Right ventricle myocardium inferior (tissue), 1 donor: ENCODE results near the gene ITPK1. TPM values are rescaled to one million over a fixed set of nuclear protein-coding genes. Genes with fewer than 3 reads are reported as not detected.
"Not testable (repeated sequence)": the region's sequence is repeated elsewhere in the genome, so short reads cannot be mapped to it uniquely, and the experiment has no call there.

Experiments
- ATAC-seq: fragments of 200-7000 bp; cut with Tn5 transposase; one replicate; pipeline ENCODE4 v1.9.1; 2020; ENCODE audit warnings: mild to moderate bottlenecking, moderate library complexity
- DNase-seq: peaks from one replicate; pipeline ENCODE4 v3.0.0; 2021; ENCODE audit errors: missing footprints
- intact Hi-C: fragments of 100-400 bp; cut with DNase I; formaldehyde crosslinking; loops from one replicate; pipeline ENCODE4 v1.11.0; 2022
- total RNA-seq: library from RNA; stranded (reverse); fragmentation: NEBNext Ultra II Directional; extraction: Animal tissue kit (Norgen Biotek cat#: 25700); gene quantifications from one replicate; pipeline ENCODE4 v1.2.1, GENCODE V29; 2021
- donor health status: DM: no; HTN: yes; CAD: no; lungs with severe emphysema.

The ITPK1 gene
- total RNA-seq, 1 donor from 2014 or later = 123 TPM

DNA sequence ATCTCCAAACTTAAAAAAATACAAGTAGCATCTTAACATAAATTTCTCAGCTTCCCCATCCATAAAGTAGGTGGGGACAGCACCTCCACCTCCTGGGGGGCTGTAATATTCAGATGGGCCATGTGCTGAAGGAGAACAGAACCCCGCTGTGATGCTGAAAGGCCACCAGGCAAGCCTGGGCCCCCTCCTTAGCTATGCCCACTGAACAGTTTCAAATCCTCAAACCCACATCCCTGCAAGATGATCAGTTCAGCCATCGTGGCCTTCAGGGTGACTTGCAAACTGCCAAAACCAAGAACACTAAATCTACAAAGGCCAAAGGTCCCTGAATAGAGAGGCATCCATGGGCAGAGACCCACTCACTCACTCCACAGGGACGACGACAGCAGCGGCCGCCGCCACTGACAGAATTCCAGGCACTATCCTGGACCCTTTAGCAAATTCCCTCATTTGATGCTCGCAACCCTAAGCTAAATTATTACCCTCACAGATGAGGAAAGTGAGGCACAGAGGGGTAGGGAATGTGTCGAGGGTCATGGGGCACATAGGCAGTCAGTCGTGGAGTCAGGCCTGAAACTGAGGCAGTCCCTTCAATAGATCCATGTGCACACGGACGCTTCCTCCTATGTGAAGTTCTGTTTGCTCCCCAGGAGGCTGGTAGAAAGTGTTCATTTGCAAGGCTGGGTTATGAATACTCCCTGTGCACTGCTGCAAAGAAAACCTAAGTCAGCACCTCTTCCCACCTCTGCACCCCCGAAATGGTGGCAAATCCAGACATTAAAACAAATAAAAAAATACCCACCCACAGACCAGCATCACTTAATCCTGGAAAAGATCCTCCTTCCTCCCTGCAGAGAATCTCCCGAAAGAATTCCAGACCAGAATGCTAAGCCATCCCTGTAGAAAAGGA lies 5.9 kb downstream of the ITPK1 start:
- intact Hi-C loops = loop anchor here (5.0 kb wide), 1 partner anchor 48 kb away; no protein-coding TSS in a partner anchor
- ATAC-seq = no peak
- DNase-seq = no peak

DNA sequence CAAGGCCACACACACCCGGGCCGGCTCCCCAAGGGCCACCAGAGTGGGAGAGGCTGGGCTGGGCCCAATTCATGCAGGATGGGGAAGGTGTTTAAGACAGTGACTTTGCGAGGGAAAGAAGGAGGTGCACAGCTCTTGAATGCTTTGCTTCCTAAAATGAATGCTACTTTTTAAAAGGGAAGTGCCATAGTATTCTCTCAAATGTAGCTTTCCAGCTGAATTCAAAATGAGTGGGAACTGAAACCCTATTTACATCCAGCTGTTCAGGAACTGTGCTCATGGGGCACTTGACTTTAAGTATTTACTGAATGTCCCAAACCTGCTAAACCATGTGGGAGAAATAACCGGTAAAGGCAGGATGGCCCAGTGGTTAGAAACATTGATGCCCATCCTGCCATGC lies 7.6 kb downstream of the ITPK1 start:
- no peak for ATAC-seq
- intact Hi-C loops = no loop called here

DNA sequence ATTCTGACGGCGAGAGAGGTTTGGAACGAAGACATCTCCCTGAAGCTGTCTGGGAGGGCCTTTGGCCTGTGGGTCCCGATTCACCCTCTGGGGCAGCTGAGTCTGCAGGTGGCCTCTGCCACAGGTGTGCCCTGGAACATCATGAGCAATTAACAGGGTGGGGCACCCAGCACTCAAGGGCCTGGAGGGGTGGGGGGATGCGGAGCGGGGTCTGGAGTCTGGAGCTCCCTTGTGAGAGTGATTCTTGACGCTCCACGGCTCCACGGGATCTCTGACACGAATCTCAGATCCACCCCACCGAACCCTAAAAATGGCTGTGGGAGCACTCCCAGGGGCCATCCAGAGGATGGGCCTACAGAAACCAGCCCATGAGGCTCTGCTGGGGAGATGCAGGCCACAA lies 8.3 kb downstream of the ITPK1 start:
- ATAC-seq (no peak), DNase-seq (no peak)
- intact Hi-C loops = no loop called here

More for the DNA sequence above, 7.6 kb downstream of the ITPK1 start:
- DNase-seq = no peak

DNA sequence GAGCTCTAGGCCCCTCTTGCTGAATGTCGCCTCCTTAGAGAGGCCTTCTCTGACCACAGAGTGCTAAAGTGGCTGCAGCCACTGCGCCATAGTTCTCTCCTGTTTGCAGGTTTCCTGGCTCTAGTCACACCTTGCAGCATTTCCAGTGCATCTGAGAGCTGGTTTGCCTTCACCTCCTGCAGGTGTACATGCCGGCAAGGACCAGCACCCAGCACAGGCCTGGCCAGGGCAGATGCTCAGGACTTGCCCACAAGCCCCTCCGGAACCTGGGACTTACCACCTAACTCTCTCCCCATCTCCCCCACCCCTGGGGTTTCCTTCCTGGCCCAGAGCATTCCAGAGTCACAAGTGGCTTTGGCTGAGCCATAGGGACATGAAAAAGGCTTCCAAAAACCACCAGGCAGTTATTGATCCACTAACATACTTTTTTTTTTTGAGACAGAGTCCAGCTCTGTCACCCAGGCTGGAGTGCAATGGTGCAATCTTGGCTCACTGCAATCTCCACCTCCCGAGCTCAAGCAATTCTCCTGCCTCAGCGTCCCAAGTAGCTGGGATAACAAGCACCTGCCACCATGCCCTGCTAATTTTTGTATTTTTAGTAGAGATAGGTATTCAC lies 9.1 kb downstream of the ITPK1 start:
- ATAC-seq (no peak), DNase-seq (no peak)
- intact Hi-C loops = no loop called here

DNA sequence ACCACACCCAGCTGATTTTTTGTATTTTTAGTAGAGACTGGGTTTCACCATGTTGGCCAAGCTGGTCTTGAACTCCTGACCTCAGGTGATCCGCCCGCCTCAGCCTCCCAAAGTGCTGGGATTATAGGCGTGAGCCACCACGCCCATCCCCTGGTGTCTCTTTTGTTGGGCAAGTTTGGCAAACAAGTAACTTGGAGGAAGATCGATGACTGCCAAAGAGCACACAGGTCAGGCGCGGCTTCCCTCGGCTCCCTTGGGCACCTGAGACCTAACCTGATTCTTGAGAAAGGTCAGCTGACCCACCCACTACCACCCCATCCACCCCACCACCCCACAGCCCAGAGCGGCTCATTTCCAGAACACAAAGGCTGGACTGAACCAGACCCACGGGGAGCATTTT lies 9.9 kb downstream of the ITPK1 start:
- ATAC-seq, intact Hi-C loops: not testable (repeated sequence)
- peak; percentile 23 for DNase-seq

DNA sequence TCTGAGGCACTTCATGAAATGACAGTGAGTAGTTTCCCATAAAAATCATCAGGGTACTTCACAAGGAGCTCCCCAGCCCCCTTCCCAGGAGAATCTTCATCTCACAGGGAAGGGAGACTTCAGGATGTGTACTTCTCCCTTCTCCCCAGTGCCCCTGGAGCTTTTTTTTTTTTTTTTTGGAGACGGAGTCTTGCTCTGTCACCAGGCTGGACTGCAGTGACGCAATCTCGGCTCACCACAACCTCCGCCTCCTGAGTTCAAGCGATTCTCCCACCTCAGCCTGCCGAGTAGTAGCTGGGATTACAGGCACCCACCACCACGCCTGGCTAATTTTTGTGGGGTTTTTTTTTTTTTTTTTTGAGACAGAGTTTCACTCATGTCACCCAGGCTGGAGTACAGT lies 10.4 kb downstream of the ITPK1 start:
- no peak for ATAC-seq
- intact Hi-C loops = no loop called here
- peak; percentile 86 for DNase-seq

DNA sequence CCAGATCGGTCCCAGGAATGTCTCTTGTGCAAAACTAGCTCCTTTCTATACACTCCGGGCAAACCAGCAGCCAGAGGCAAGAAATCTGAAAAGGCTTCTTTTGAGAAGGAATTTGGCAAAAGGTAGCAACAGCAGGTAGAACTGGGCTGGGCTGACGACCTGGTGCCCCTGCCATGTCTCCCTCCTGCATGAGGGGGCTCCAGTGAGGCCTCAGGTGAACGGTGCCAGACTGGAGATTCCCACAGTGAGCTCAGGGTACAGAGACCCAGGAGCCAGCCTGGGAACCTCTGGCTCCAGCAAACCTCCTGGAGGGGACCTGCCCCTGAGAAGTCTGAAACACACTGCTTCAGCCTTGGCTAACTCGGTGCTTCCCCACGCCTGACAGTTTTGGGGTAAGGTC lies 10.8 kb downstream of the ITPK1 start:
- no peak for ATAC-seq

DNA sequence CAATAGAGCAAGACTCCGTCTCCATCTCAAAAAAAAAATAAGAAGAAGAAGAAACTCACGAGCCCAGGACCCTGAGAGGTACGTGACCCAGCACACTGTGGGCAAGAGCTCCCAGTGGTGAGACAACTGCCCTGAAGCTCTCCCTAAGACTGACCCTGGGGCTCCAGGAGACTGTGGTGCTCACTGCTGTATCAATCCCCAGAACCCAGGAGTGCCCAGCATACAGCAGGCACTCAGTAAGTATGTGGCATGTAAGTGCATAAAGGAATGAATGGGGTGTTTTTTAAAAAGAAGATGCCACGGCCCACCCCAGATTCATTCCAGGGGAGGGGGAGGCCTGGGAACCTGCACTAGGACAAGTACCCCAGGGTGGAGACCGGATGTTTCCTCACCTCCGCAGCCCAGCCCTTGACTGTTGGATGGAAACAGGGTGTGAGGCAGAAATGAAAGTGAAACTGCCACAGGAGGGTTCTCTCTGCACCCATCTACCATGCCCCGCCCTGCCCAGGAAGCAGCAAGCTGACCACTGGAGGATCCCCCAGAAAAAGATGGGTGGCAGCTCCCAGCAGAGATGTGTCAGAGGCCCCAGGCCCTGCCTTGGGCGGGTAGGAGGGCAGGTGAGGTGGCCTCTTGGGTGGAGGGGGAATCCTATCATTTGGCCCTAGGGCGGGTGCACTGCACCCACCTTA lies 12.2 kb downstream of the ITPK1 start:
- intact Hi-C loops = no loop called here
- peak; percentile 33 for ATAC-seq
- DNase-seq = peak; percentile 81

More for the DNA sequence above, 10.8 kb downstream of the ITPK1 start:
- intact Hi-C loops = no loop called here
- DNase-seq = peak; percentile 54

DNA sequence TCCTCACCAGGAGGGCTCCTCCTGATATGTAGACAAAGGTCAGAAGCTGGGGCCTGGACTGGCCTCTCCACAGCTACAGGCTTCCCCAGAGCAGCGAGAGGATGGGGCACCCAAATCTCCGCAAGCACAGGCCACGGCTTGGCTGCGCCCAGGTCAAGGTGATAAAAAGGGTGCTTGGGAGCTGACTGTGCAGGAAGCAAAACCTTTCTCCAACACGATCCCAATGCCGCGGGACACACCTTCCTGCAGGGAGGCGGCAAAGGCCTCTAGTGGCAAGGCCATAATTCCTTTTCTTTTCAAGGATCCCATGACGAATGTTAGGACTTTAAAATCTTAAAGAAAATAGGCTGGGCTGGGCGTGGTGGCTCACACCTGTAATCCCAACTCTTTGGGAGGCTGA lies 13.6 kb downstream of the ITPK1 start:
- intact Hi-C loops = no loop called here
- DNase-seq = no peak
- ATAC-seq = no peak

DNA sequence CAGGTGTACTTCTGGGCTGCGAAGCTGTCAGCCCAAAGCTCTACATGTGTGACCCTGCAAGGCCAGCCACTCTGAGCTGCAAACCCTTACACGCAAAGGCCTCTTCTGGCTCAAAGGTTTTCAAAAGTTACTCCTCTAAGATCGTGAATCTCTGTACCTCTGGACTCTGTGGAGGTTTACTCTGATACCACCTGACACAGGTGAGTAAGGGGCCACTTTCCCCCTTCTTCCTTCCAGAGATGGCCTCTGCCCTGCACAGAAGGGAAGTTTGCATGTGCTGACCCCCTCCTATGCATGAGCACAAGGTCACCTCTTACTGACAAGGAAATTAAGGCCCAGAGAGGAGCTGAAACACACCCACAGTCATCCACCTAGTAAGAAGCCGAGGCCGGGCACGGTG lies 14.5 kb downstream of the ITPK1 start:
- intact Hi-C loops = no loop called here
- DNase-seq (no peak), ATAC-seq (no peak)

DNA sequence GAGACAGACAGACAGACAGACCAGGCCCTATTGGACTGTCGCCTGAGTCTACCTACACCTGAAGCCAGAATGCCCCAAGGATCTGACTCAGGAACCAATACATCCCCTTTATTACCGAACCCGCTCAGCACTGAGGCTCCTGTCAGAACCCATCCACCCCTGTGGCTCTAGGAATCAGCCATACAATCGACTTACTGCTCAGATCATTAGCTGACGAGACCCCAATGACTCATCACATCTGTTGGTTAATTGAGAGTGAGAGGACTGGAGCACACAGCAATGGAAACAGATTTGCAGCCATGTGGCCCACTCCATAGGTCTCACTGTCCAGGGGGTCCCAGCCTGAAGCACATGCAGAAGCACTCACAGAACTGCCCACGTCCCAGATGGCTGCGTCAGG lies 15.2 kb downstream of the ITPK1 start:
- DNase-seq (no peak), ATAC-seq (no peak)
- intact Hi-C loops = no loop called here

DNA sequence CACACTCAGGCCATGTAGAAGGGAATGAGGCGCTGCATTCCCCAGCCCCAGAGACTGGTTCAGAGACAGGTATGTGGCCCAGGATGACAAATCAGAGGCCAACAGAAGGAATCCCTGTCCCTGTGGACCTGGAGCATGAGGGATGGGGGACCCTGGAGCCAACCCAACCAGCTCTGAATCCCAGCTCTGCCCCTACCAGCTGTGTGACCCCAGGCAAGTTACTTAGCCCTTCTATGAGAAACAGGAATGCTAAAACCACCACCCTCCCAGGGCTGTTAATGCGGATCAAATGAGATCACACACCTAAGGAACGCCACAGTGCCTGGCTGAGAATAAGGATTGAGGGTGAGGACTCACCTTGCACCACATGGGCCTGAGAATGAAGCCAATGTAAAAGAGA lies 15.6 kb downstream of the ITPK1 start:
- peak; percentile 7 for DNase-seq
- ATAC-seq = no peak
- intact Hi-C loops = no loop called here

DNA sequence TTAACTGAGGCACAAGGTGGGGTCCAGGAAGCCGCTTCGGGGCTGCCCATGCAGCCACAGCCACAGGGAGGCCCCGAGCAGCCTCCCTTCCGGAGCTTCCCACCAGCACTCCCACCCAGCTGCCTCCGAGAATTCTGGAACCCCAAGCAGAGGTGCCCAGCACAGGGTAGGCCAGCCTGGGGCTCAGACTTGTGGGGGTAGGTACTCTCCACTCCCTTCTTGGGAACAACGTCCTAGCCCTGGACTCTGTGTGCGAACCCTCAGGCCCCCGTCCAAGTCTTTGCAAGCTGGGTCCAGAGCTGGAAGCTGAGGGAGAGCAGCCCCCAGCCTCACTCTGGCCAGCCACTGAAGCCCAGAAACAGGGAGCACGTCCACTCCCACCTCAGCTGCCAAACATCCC lies 16.1 kb downstream of the ITPK1 start:
- intact Hi-C loops = no loop called here
- DNase-seq (peak; percentile 32), ATAC-seq (no peak)

DNA sequence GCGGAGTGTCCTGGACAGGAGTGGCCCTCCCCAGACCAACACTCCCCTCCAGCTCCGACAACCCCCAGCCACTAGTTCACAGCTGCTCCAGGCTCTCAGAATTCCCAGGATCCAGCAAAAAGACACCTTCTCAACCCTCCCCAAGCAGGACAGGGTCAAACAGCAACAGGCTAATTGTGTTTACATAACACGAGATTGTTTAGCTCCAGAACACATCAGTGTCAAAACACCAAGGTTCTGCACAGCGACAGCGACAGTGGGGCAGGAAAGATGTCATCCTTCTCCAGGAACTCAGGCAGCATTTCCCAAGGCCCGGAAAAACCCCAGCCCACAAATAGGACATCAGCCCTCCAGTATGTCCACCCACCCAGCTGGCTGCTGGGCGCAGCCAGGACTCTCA lies 16.5 kb downstream of the ITPK1 start:
- intact Hi-C loops = no loop called here
- DNase-seq (no peak), ATAC-seq (no peak)

DNA sequence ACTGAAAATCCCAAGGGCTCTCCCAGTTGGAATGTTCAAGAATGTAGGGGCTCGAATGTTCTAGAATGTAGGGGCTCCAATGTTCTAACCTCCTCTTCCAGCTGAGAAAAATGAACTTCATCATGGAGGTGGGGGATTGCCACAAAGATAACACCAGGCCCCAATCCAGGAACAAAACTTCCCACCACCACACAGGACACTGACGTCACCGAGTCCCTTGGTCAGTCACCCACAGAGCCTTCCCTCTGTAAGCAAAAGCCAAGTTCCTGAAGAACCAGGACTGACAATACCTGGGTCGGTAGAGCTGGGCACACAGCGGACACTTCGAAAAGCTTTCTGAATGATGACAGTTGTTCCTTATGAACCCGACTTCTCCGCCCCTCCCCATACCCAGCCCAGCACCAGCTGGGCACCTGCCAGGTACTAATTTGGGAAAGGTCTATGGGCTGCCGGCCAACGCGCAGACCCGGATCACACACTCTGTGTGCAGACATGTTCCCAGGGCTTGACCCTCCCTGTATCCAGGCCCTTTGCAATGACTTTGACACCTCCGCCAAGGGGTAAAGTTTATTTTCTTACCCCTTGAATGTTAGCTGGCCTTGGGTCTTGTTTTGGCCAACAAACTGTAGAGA lies 18.9 kb downstream of the ITPK1 start:
- intact Hi-C loops = no loop called here
- ATAC-seq = peak; percentile 68
- peak; percentile 59 for DNase-seq

DNA sequence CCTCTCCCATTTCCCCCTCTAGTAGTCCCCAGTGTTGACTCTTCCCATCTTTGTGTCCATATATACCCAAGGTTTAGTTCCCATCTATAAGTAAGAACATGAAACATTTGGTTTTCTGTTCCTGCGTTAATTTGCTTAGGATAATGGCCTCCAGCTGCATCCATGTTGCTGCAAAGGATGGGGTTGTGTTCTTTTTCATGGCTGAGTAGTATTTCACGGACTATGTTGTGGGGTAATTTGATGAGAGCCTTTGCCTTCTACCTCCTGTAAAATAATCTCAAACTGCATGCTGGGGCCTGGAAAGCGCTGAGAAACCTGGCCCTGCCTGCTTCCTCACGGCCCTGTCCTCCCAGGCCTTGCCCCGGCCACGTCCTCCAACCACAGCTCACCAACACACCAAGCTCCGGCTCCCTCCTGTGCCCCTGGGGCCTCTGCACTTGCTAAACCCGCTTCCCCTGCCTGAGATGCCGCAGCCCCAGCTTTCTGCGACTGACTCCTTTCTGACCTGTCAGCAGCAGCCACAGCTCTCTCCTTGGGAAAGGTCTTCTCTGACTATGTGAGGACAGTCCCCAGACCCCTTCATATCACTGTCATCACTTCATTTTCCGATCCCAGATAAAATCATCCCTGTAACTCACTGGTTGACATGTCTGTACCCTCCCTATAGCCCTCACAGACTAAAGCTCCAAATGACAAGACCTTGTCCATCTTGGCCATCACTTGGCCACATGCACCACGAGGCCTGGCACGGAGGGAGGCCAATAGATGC lies 19.8 kb downstream of the ITPK1 start:
- no peak for ATAC-seq
- peak; percentile 23 for DNase-seq
- intact Hi-C loops = no loop called here

DNA sequence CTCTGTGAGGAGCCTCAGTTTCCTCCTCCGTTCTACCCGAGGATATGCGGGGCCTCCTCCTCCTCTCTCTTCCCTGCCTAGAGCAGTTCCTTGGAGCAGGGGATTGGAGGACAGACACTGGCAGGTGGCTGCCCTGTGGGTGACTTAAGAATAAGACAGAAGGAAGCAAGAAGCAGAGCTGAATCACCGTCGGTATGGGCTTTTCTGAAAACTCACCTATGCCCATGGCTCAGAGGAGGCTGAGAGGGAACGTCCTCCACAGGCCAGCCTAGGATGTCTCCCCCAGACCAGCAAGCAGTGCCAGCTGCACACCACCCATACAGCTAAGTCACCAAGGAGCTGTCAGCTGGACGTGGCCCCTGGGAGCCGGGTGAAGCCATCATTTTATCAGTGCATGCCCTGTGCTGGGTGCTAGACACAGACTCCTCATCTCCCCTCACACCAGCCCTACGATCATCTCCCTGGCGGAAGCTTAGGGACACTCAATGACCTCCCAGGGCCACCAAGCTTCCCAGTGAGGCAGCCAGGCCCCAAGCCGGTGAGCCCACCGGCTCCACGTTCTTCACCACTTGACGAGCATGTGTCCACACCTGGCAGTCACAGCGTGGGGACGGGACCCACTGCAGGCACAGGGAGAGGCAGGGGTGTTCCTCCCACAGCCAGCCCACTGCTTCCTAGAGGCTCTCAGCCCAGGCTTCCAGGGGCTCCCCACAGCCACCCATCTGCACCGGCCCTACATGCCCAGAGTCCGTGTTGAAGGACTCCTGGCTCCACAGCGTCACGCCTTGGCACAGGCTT lies 21.4 kb downstream of the ITPK1 start:
- ATAC-seq (no peak), DNase-seq (peak; percentile 43)
- intact Hi-C loops = no loop called here
